SKM-1 (cell line): ENCODE results near the gene KHDC1L.
"Not testable (repeated sequence)": the region's sequence is repeated elsewhere in the genome, so short reads cannot be mapped to it uniquely, and the experiment has no call there.

Experiments used
- DNase-seq: peaks from one replicate; lab custom pipeline; 2025; ENCODE audit not compliant: unreplicated experiment; lab: John Stamatoyannopoulos, UW

The KHDC1L gene

GRCh38 chr6:73225396-73225795 lies at the start of gene KHDC1L:
Gene KHDC1L, minus strand, starts transcription at chr6:73225496. Its CDS starts 88 bp downstream, at chr6:73225408.
- no peak for DNase-seq

DNA sequence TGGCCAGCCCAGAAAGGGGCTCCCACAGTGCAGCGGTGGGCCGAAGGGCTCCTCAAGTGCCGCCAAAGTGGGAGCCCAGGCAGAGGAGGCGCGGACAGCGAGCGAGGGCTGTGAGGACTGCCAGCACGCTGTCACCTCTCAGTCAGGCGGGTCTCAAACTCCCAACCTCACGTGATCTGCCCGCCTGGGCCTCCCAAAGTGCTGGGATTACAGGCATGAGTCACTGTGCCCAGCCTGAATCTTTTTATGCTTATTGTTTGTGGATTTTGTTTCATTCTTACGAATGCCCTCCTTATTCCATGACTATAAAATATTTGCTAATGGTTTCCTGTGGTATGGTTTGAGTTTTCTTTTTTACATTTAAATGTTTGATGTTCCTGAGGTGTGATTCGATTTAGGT lies 44.0 kb upstream of the KHDC1L start:
- not testable (repeated sequence) for DNase-seq

DNA sequence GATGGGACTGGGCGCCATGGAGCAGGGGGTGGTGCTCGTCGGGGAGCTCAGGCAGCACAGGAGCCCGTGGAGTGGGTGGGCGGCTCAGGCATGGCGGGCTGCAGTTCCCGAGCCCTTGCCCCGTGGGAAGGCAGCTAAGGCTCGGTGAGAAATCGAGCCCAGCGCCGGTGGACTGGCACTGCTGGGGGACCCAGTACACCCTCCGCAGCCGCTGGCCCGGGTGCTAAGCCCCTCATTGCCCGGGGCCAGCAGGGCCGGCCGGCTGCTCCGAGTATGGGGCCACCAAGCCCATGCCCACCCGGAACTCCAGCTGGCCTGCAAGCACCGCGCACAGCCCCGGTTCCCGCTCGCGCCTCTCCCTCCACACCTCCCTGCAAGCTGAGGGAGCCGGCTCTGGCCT lies 43.6 kb upstream of the KHDC1L start:
- not testable (repeated sequence) for DNase-seq

GRCh38 chr6:73264446-73264845 lies 39.1 kb upstream of the KHDC1L start:
- DNase-seq: no peak

DNA sequence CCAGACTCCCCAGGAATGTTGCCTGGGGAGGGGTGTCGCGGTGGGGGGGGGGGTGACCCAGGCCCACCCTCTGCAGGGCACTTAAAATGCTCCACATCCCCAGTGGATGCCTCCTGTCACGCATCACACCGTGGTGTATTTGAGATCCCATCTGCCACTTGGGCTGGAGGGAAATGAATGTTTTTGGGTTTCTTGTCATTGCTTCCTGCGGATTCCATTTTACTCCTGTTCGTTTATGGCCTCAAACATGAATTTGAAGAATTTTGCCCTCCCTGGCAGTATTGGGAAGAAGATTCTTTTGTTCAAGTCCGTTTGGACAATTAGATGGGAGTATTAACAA lies 38.2 kb upstream of the KHDC1L start:
- DNase-seq: no peak

GRCh38 chr6:73262671-73263569 lies 37.6 kb upstream of the KHDC1L start, which contains the start of gene KHDC1:
Gene KHDC1, minus strand, starts transcription at chr6:73263196. Its CDS starts 20,679 bp downstream, at chr6:73242517.
- no peak for DNase-seq

GRCh38 chr6:73258721-73259120 lies 33.4 kb upstream of the KHDC1L start:
- DNase-seq: no peak

DNA sequence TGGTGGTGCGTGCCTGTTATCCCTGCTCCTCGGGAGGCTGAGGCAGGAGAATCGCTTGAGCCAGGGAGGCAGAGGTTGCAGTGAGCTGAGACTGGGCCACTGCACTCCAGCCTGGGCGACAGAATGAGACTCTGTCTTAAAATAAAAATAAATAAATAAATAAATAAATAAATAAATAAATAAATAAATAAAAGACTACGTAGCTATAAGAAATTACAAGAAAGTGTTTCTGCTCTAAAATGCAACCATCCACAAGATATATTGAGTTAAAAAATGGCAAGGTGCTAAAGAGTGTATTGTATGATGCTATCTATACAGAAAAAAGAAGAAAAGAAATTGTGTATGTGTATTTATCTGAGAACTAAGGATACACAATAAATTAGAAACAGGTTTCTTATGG lies 29.0 kb upstream of the KHDC1L start:
- not testable (repeated sequence) for DNase-seq

GRCh38 chr6:73252703-73253102 lies 27.4 kb upstream of the KHDC1L start:
- no peak for DNase-seq

GRCh38 chr6:73250016-73250415 lies 24.7 kb upstream of the KHDC1L start:
- DNase-seq: no peak

- no peak for DNase-seq
Measured at GRCh38 chr6:73248192-73248903, 23.1 kb upstream of the KHDC1L start.

- no peak for DNase-seq
Measured at GRCh38 chr6:73242001-73242400, 16.7 kb upstream of the KHDC1L start.

- DNase-seq: no peak
Measured at GRCh38 chr6:73240730-73241129, 15.4 kb upstream of the KHDC1L start.

GRCh38 chr6:73236144-73236750 lies 11.0 kb upstream of the KHDC1L start:
- DNase-seq: no peak

DNA sequence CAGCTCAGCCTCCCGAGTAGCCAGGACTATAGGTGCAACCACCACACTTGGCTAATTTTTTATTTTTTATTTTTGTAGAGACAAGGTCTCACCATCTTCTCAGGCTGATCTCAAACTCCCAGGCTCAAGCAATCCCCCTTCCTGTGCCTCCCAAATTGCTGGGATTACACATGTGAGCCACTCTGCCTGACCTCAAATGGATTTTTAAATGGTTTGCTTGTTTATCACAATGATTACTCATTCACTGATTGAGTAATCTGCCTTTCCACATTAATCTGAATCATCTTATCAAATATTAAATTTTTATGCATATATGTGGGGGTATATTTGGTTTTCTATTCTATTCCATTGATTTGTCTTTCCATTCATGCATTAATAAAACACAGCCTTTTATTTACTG lies 9.4 kb upstream of the KHDC1L start:
- no peak for DNase-seq

GRCh38 chr6:73233971-73234370 lies 8.7 kb upstream of the KHDC1L start:
- not testable (repeated sequence) for DNase-seq

DNA sequence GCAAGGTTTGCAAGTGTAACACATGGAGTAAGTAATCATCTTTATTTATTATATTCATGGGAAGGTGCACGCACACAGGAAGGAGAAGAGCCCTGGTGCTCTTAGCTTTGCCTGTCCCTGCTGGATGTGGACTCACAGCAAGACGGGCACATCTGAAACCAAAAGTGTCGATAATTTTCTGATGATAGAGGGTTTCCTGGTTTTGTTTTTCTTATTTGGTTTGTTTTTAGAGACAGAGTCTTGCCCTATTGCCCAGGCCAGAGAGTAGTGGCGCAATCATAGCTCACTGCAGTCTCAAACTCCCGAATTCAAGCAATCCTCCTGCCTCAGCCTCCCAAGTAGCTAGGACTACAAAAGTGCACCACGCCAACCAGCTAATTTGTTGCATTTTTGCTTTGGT lies 7.8 kb upstream of the KHDC1L start:
- no peak for DNase-seq

- peak; percentile 37 for DNase-seq
Measured at GRCh38 chr6:73231986-73232391, 6.7 kb upstream of the KHDC1L start.

DNA sequence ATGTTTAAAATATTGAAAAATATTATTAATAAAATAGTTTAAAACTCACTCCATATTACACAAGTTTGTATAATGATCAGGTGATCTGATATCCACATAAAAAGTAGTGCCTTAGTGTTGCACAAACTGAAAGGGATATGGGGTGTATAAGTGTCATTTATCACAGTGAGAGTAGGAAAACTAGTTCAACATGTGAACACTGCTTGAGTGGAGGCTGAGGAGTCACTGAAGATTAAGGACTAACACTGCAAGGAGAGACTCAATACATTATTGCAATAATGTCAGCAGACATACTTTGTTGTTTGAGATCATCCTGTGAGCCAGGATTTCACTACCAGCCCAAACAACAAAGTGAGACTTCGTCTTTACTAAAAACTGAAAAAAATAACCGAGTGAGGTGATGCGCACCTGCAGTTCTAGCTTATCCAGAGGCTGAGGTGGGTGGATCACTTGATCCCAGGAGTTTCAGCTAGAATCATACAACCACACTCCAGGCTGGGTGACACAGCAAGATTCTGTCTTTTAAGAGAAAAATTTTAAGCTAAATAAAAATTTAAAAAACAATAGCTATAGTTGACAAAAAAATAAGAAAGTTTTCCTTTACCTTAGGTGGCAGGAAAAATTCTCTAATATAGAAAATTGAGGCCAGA lies 2.4 kb upstream of the KHDC1L start:
- no peak for DNase-seq

DNA sequence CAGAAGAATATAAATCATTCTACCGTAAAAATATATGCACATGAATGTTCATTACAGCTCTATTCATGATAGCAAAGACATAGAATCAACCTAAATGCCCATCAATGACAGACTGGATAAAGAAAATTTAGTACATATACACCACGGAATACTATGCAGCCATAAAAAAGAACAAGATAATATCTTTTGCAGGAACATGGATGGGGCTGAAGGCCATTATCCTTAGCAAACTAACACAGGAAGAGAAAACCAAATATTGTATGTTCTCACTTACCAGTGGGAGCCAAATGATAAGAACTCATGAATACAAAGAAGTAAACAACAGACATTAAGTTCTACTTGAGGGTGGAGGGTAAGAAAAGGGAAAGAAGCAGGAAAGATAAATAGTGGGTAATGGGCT lies 8.4 kb downstream of the KHDC1L start:
- no peak for DNase-seq

- DNase-seq: no peak
Measured at GRCh38 chr6:73209117-73209516, 16.2 kb downstream of the KHDC1L start.
